Stimulated activated CD4-positive, alpha-beta T cell treated with anti-CD3 and anti-CD28 coated beads, Interleukin-1b, Interleukin-23, amount 100 ng/mL, for 1 hour (primary cell): ENCODE data around the gene PARP11.

ENCODE experiments used
- DNase-seq, 2 donors: peaks; one replicate each; pipeline ENCODE4 v3.0.0-alpha.2; 2020; ENCODE audit warnings: low read depth in 2 of 2

PARP11 gene

GRCh38 chr12:3770891-3771290 is 102.3 kb downstream of the PARP11 start:
- no peak for DNase-seq

DNA sequence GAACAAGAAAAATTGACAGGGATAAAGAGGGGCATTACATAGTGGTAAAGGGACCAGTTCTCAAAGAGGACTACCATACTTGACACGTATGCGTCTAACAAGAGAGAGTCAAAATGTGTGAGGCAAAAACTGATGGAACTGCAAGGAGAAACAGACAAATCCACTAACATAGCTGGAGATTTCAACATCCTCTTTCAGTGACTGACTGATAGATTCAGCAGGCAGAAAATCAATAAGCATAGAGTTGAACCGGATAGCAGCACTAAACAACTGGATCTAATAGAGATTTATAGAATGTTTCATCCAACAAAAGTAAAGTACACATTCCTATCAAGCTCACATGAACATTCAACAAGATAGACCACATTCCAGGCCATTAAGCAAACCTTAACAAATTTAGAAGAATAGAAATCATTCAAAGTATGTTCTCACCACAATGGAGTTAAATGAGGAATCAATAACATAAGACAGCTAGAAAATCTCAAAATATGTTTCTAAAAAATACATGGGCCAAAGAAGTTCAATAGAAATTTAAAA is 104.2 kb downstream of the PARP11 start:
- no peak for DNase-seq

- DNase-seq: no peak
Measured at GRCh38 chr12:3761116-3761735, 112.0 kb downstream of the PARP11 start.

GRCh38 chr12:3759878-3760277 is 113.3 kb downstream of the PARP11 start:
- no peak for DNase-seq
